Caco-2 (cell line): ENCODE measurements around the gene DNASE1. TPM values are rescaled to one million over a fixed set of nuclear protein-coding genes. Genes with fewer than 3 reads are reported as not detected.

Experiments
- BruUV-seq: library from RNA; stranded (reverse); fragments of 400-500 nt; replicated peaks from 2 replicates; lab custom pipeline; 2021; lab: Mats Ljungman, UMichigan
- CTCF ChIA-PET: fragments of 300-600 bp; sonication (Branson Sonifier 250); formaldehyde crosslinking; loops from one replicate; lab custom pipeline; 2022; ENCODE audit warnings: antibody characterized with exemption; lab: Charles Lee
- POLR2A ChIA-PET: fragments of 300-600 bp; sonication (Branson Sonifier 250); formaldehyde crosslinking; loops from one replicate; lab custom pipeline; 2022; ENCODE audit warnings: antibody characterized with exemption; lab: Charles Lee
- DNase-seq, 2 experiments: peaks; one replicate each; pipeline versions ENCODE4 v3.0.0 to v3.0.0-alpha.2; 2020 to 2022
- H3K27me3 ChIP-seq: replicated peaks from 2 replicates; pipeline ENCODE4 v1.6.0; 2011; ENCODE audit warnings: low read length; ENCODE audit not compliant: control insufficient read depth, insufficient read depth
- H3K36me3 ChIP-seq: 2 replicates; pipeline ENCODE4 v1.5.1; 2011; ENCODE audit warnings: low read length; ENCODE audit not compliant: control insufficient read depth, insufficient read depth
- H3K4me1 ChIP-seq: fragments of 250-450 bp; sonication (Bioruptor Pico); 2 replicates; pipeline ENCODE4 v1.5.1; 2020; ENCODE audit warnings: mild to moderate bottlenecking
- H3K4me3 ChIP-seq: 2 replicates; pipeline ENCODE4 v1.5.1; 2011; ENCODE audit warnings: low read depth, mild to moderate bottlenecking, control low read depth, low read length
- H3K9me3 ChIP-seq: fragments of 250-450 bp; sonication (Bioruptor Pico); 2 replicates; pipeline ENCODE4 v1.5.1; 2020; ENCODE audit warnings: mild to moderate bottlenecking, moderate library complexity
- H3K27ac Mint-ChIP-seq: one replicate; pipeline ENCODE4 v1.8.0; 2022; ENCODE audit warnings: mixed read lengths; ENCODE audit not compliant: unreplicated experiment
- H3K27me3 Mint-ChIP-seq: one replicate; pipeline ENCODE4 v1.8.0; 2022; ENCODE audit warnings: mixed read lengths; ENCODE audit not compliant: insufficient read depth, unreplicated experiment
- H3K36me3 Mint-ChIP-seq: one replicate; pipeline ENCODE4 v1.8.0; 2022; ENCODE audit warnings: mild to moderate bottlenecking, mixed read lengths; ENCODE audit not compliant: insufficient read depth, unreplicated experiment
- H3K4me1 Mint-ChIP-seq: one replicate; pipeline ENCODE4 v1.8.0; 2022; ENCODE audit warnings: low read depth, mixed read lengths; ENCODE audit not compliant: unreplicated experiment
- H3K4me3 Mint-ChIP-seq: one replicate; pipeline ENCODE4 v1.8.0; 2022; ENCODE audit warnings: mild to moderate bottlenecking, moderate library complexity, mixed read lengths; ENCODE audit not compliant: unreplicated experiment
- H3K9me3 Mint-ChIP-seq: one replicate; pipeline ENCODE4 v1.8.0; 2022; ENCODE audit warnings: mixed read lengths; ENCODE audit not compliant: unreplicated experiment
- CTCF ChIP-seq, 2 experiments: fragments of 200-600 bp in 1 of 2; IDR thresholded peaks; 1 replicate in 1 of 2; 2 replicates in 1 of 2; pipeline versions ENCODE4 v1.5.1 to v1.8.0; 2011 to 2022; ENCODE audit warnings: antibody characterized with exemption in 1 of 2, control low read depth in 1 of 2, inconsistent platforms in 1 of 2, low read depth in 1 of 2, low read length in 1 of 2, mild to moderate bottlenecking in 1 of 2, moderate library complexity in 1 of 2; ENCODE audit not compliant: insufficient read depth in 1 of 2, severe bottlenecking in 1 of 2, unreplicated experiment in 1 of 2
- intact Hi-C: fragments of 100-400 bp; cut with micrococcal nuclease; formaldehyde crosslinking; loops from one replicate; pipeline ENCODE4 v1.10.0; 2022; ENCODE audit not compliant: unreplicated experiment
- total RNA-seq: library from RNA; stranded (reverse); gene quantifications from 2 replicates; pipeline ENCODE4 v1.2.3, GENCODE V29; 2022

The DNASE1 gene
- total RNA-seq, 1 experiment from 2014 or later, result 26.2 TPM

GRCh38 chr16:3675601-3676130, 21.2 kb downstream of the DNASE1 start:
- ChIA-PET CTCF (no interaction called here), POLR2A (no interaction called here)
- DNase-seq, result no peak
- intact Hi-C loops, result no loop called here
- H3K4me1 Mint-ChIP-seq, result no peaks in the 10 kb centered on the region
- Histone ChIP-seq H3K4me1 (no peaks in the 10 kb centered on the region), H3K4me3 (no peak overlapping the region), H3K27me3 (no peaks in the 10 kb centered on the region), H3K9me3 (no peaks in the 10 kb centered on the region), H3K36me3 (no peaks in the 10 kb centered on the region; the same call in 1 of the 2 replicates)
- no peak overlapping the region for H3K4me3 Mint-ChIP-seq
- H3K36me3 Mint-ChIP-seq, result peaks cover 71% of the 10 kb centered on the region
- no peak overlapping the region for H3K27ac Mint-ChIP-seq
- no peak for TF ChIP-seq CTCF (IDR thresholded peaks at IDR 0.05; ENCODE audit: insufficient read depth in 1 of 2, low read depth in 1 of 2, low read length in 1 of 2, severe bottlenecking in 1 of 2, unreplicated experiment in 1 of 2)
- no TSS peak for BruUV-seq
- no peaks in the 10 kb centered on the region for H3K27me3 Mint-ChIP-seq
- no peaks in the 10 kb centered on the region for H3K9me3 Mint-ChIP-seq

GRCh38 chr16:3677994-3678393, 23.5 kb downstream of the DNASE1 start:
- intact Hi-C loops, result no loop called here
- DNase-seq, result no peak
- H3K27ac Mint-ChIP-seq, result no peak overlapping the region
- no peaks in the 10 kb centered on the region for H3K4me1 ChIP-seq
- H3K27me3 ChIP-seq, result no peaks in the 10 kb centered on the region
- no peaks in the 10 kb centered on the region for H3K27me3 Mint-ChIP-seq
- no peak overlapping the region for H3K4me3 ChIP-seq
- TF ChIP-seq CTCF (IDR thresholded peaks at IDR 0.05; ENCODE audit: insufficient read depth in 1 of 2, low read depth in 1 of 2, low read length in 1 of 2, severe bottlenecking in 1 of 2, unreplicated experiment in 1 of 2), result no peak
- H3K36me3 Mint-ChIP-seq, result peaks cover 73% of the 10 kb centered on the region
- no peak overlapping the region for H3K4me3 Mint-ChIP-seq
- H3K4me1 Mint-ChIP-seq, result no peaks in the 10 kb centered on the region
- H3K36me3 ChIP-seq, result no peaks in the 10 kb centered on the region; the same call in 1 of the 2 replicates
- ChIA-PET CTCF (no interaction called here), POLR2A (no interaction called here)
- H3K9me3 Mint-ChIP-seq, result no peaks in the 10 kb centered on the region
- BruUV-seq, result TSS peak; percentile 32
- no peaks in the 10 kb centered on the region for H3K9me3 ChIP-seq

DNA sequence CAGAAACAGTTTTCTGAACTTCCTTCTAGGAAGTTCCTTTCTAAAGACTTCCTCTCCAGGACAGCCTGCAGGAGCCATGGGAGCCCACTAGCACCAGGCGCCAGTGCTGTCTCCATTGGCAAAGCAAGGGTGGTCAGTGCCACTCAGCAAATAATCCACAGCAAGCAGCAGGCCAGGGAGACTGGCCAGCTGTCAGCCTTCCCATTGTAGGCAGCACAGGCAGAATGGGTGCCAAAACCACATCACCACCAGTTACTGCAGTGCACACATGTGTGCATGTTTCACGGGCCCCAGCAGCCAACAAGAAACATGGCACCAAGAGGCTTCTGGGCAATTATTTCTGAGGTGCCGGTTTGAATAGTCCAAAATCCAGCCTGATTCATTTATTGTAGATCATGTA, 26.7 kb downstream of the DNASE1 start:
- H3K4me3 ChIP-seq, result no peak overlapping the region
- no peaks in the 10 kb centered on the region for H3K27me3 Mint-ChIP-seq
- peaks cover 65% of the 10 kb centered on the region for H3K36me3 Mint-ChIP-seq
- H3K36me3 ChIP-seq, result no peaks in the 10 kb centered on the region; the same call in 1 of the 2 replicates
- no peaks in the 10 kb centered on the region for H3K9me3 Mint-ChIP-seq
- no peak for TF ChIP-seq CTCF (IDR thresholded peaks at IDR 0.05; ENCODE audit: insufficient read depth in 1 of 2, low read depth in 1 of 2, low read length in 1 of 2, severe bottlenecking in 1 of 2, unreplicated experiment in 1 of 2)
- DNase-seq, result no peak
- no peaks in the 10 kb centered on the region for H3K9me3 ChIP-seq
- H3K4me1 Mint-ChIP-seq, result no peaks in the 10 kb centered on the region
- ChIA-PET CTCF (no interaction called here), POLR2A (no interaction called here)
- no TSS peak for BruUV-seq
- no peaks in the 10 kb centered on the region for H3K27me3 ChIP-seq
- no peak overlapping the region for H3K4me3 Mint-ChIP-seq
- no peak overlapping the region for H3K27ac Mint-ChIP-seq
- intact Hi-C loops, result no loop called here
- no peaks in the 10 kb centered on the region for H3K4me1 ChIP-seq
